BLaER1 treated with 17β-estradiol and CSF1 and Interleukin-3, amounts not matched to agents 10 nM and 100 nM (cell line): ENCODE measurements around the gene SCNM1.
A peak's percentile ranks its signal among the peaks of the same experiment; 100 is the strongest.
"Not testable (repeated sequence)": the region's sequence is repeated elsewhere in the genome, so short reads cannot be mapped to it uniquely, and the experiment has no call there.

Experiments used
- H3K27ac ChIP-seq, 11 experiments: shearing (Covaris generic); formaldehyde crosslinking; 2 replicates each; pipeline ENCODE4 v1.8.1; 2022
- H3K27me3 ChIP-seq, 11 experiments: shearing (Covaris generic); formaldehyde crosslinking; 2 replicates each; pipeline ENCODE4 v1.8.1; 2022
- H3K36me3 ChIP-seq, 11 experiments: shearing (Covaris generic); formaldehyde crosslinking; 2 replicates each; pipeline ENCODE4 v1.8.1; 2022
- H3K4me1 ChIP-seq, 10 experiments: shearing (Covaris generic); formaldehyde crosslinking; 2 replicates each; pipeline ENCODE4 v1.8.1; 2022
- H3K4me2 ChIP-seq, 11 experiments: shearing (Covaris generic); formaldehyde crosslinking; 2 replicates each; pipeline ENCODE4 v1.8.1; 2022
- H3K4me3 ChIP-seq, 10 experiments: shearing (Covaris generic); formaldehyde crosslinking; 2 replicates each; pipeline ENCODE4 v1.8.1; 2022
- H3K9ac ChIP-seq, 11 experiments: shearing (Covaris generic); formaldehyde crosslinking; 2 replicates each; pipeline ENCODE4 v1.8.1; 2022
- H3K9me3 ChIP-seq, 11 experiments: shearing (Covaris generic); formaldehyde crosslinking; replicated peaks in 1 of 11; 2 replicates each; pipeline ENCODE4 v1.8.1; 2022
- H4K20me1 ChIP-seq, 11 experiments: shearing (Covaris generic); formaldehyde crosslinking; 2 replicates each; pipeline ENCODE4 v1.8.1; 2022
- Cebpa-rat ChIP-seq, 11 experiments: shearing (Covaris generic); IDR thresholded peaks; 2 replicates each; pipeline ENCODE4 v1.8.1; 2022

Gene SCNM1

DNA sequence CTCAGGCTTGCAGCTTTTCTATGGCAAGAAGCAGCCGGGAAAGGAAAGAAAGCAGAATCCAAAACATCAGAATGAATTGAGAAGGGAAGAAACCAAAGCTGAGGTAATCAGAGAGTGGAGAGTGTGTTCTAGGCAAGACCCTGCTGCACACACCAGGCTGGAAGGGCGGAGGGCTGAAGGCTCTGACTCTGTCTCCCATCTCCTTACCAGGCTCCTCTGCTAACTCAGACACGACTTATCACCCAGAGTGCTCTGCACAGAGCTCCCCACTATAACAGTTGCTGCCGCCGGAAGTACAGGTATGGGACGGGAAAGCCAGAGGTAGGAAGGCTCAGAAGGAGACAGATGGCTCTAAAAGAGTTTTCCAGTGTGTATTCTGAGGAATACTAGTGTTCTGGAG, 1.2 kb downstream of the SCNM1 start:
- H3K9ac ChIP-seq = peak overlapping the region; percentile 83 to 94 (median 89)
- no peak for TF ChIP-seq Cebpa-rat (IDR thresholded peaks at IDR 0.05)
- H3K27ac ChIP-seq = peak overlapping the region in 10 of 11 experiments; percentile 73 to 89 (median 86); a peak in 17 of 22 replicates
- H3K4me2 ChIP-seq = peak overlapping the region; percentile 91 to 100 (median 97)
- peaks cover 0 to 45% (median 14%) of the 10 kb centered on the region in 11 experiments; a peak in 12 of 22 replicates for H4K20me1 ChIP-seq
- H3K4me3 ChIP-seq = peak overlapping the region; percentile 72 to 94 (median 88)
- no peaks in the 10 kb centered on the region for H3K9me3 ChIP-seq
- no peaks in the 10 kb centered on the region for H3K27me3 ChIP-seq
- peaks cover 33 to 52% (median 46%) of the 10 kb centered on the region in 10 experiments for H3K4me1 ChIP-seq
- H3K36me3 ChIP-seq = peaks cover 51 to 83% (median 66%) of the 10 kb centered on the region in 11 experiments

DNA sequence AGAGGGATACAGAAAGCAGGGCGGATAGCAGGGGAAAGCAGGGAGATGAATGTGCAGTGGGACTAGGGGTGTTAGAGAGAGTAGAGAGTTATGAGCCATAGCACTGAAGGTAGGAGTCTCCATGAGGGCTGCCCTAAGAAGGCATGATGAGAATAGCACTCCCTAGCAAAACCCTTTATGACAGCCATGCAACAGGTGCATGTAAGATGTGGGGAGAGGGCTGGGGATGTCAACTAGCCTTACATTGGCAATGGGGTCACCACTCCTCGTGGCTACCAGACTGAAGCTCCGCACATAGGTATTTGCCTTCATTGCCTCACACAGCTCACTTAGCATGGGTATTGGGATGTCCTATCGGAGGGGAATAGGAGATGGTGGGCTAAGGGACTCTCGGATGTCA, 5.2 kb downstream of the SCNM1 start:
- Histone ChIP-seq H3K4me3 (no peak overlapping the region), H3K27ac (no peak overlapping the region), H3K4me2 (no peak overlapping the region), H4K20me1 (peaks cover 0 to 25% (median 4%) of the 10 kb centered on the region in 11 experiments; a peak in 7 of 22 replicates), H3K9me3 (no peaks in the 10 kb centered on the region), H3K27me3 (no peaks in the 10 kb centered on the region), H3K9ac (no peak overlapping the region), H3K4me1 (peaks cover 10 to 28% (median 14%) of the 10 kb centered on the region in 10 experiments), H3K36me3 (peaks cover 73 to 90% (median 83%) of the 10 kb centered on the region in 11 experiments)
- no peak for TF ChIP-seq Cebpa-rat (IDR thresholded peaks at IDR 0.05)

DNA sequence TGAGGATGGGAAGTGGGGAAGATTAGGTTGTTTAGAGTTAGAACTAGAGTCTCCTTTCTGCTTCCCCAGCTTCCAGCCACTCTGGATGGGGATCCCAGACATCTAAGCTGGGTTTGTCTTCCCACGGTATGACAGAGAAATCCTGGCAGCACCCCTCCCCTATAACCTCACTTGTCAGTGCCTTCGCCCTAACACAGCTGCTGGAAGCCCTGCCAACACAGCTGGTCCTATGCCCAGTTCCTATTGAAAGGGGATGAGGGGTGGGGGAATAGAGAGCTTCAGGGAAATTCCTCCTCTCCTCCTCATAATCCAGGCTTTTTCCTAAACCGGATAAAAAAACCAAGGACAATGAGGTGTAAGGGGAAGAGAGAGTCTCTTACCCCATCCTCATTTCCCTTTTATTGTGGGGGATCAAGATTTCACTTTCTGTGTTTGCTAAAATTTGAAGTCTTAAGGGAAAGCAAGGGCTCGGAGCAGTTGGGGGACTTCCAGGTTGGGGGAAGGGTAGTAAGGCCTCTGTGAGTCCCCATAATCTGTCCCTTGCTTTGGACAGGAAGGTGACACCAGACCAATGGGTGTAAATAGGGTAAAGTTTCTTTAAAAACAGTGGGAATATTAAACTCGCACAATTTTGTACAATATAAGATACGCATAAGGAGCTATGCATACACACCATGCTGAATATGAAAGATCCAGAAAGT, 9.2 kb downstream of the SCNM1 start:
- H3K4me3 ChIP-seq = no peak overlapping the region
- peak overlapping the region in 2 of 11 experiments; percentile 13 to 41; a peak in 2 of 22 replicates for H3K9ac ChIP-seq
- peaks cover 81 to 96% (median 91%) of the 10 kb centered on the region in 11 experiments for H3K36me3 ChIP-seq
- H3K9me3 ChIP-seq = no peaks in the 10 kb centered on the region
- H3K4me1 ChIP-seq = peaks cover 0 to 14% (median 0%) of the 10 kb centered on the region in 10 experiments; a peak in 6 of 20 replicates
- no peaks in the 10 kb centered on the region for H3K27me3 ChIP-seq
- TF ChIP-seq Cebpa-rat (IDR thresholded peaks at IDR 0.05) = no peak
- peak overlapping the region in 2 of 11 experiments; percentile 5 to 33; a peak in 1 of 22 replicates for H3K4me2 ChIP-seq
- peaks cover 0 to 21% (median 4%) of the 10 kb centered on the region in 11 experiments; a peak in 6 of 22 replicates for H4K20me1 ChIP-seq
- peak overlapping the region in 5 of 11 experiments; percentile 8 to 49 (median 34); a peak in 6 of 22 replicates for H3K27ac ChIP-seq

DNA sequence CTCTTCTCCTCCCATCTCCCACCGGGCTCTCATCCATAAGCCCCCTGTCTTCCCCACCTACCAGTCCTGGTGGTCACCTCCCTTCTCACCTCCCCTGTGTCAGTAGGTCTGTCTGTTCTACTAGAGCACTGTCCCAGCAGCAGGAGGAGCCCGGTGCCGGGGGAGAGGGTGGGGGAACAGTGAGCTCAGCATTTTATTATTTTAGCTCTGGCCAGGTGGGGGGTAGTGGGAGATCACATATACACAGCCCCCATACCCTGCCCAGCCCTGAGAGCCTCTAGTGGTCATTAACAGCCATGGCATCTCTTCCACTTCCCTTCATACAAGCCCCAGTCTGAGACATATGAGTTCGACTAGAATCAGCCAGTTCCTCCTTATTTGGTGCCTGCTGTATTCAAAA, 9.9 kb downstream of the SCNM1 start, which contains the start of gene TMOD4:
Gene TMOD4 (minus strand): TSS at position 119 of the 400 bp plus-strand sequence. CDS start 1,106 bp downstream, outside the sequence.
- no peak for TF ChIP-seq Cebpa-rat (IDR thresholded peaks at IDR 0.05)
- peak within 1 kb of the TSS in 8 of 11 experiments; percentile 8 to 49 (median 24); a peak in 9 of 22 replicates for H3K27ac ChIP-seq
- no peaks in the 10 kb centered on the region for H3K9me3 ChIP-seq
- no peaks in the 10 kb centered on the region for H3K27me3 ChIP-seq
- no peak within 1 kb of the TSS for H3K4me3 ChIP-seq
- H3K4me1 ChIP-seq = peaks cover 0 to 14% (median 0%) of the 10 kb centered on the region in 10 experiments; a peak in 6 of 20 replicates
- H3K36me3 ChIP-seq = peaks cover 81 to 96% (median 91%) of the 10 kb centered on the region in 11 experiments
- peak within 1 kb of the TSS in 3 of 11 experiments; percentile 13 to 41 (median 22); a peak in 3 of 22 replicates for H3K9ac ChIP-seq
- H4K20me1 ChIP-seq = peaks cover 0 to 16% (median under 1%) of the 10 kb centered on the region in 11 experiments; a peak in 5 of 22 replicates
- peak within 1 kb of the TSS in 2 of 11 experiments; percentile 5 to 33; a peak in 1 of 22 replicates for H3K4me2 ChIP-seq

DNA sequence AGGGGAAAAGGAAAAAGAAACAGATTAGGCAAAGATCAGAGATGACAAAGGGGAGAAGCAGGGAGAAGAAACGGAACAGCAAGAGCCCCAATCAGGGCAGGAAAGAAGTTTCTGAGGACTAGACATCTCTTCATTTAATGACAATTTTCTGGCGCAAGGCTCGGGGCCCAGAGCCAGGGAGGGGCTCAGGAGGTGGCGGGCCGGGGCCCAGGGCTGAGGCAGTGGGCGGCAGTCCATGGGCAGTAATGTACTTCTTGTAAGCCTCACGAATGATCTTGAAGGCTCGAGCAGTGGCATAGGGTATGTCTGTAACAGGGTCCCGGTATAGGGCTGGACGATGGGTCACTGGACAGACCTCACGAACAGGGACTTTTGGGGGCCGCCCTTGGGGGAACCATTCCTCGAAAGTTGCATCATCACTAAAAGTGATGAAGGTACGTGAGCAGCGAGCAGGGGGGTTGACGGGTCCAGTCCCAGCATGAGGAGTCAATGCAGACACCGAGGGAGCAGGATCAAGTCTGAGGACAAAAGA, 10.6 kb downstream of the SCNM1 start:
- no peak overlapping the region for H3K4me3 ChIP-seq
- peaks cover 0 to 14% (median 0%) of the 10 kb centered on the region in 10 experiments; a peak in 6 of 20 replicates for H3K4me1 ChIP-seq
- 0 out of 22 replicates have a peak overlapping the region, but pooled peaks of 1 of the 11 experiments have one; percentile 22 for H3K9ac ChIP-seq
- H3K36me3 ChIP-seq = peaks cover 81 to 96% (median 91%) of the 10 kb centered on the region in 11 experiments
- 0 out of 22 replicates have a peak, but pooled peaks of 1 of the 11 experiments have one; percentile 11 for TF ChIP-seq Cebpa-rat (IDR thresholded peaks at IDR 0.05)
- H4K20me1 ChIP-seq = peaks cover 0 to 9% (median 0%) of the 10 kb centered on the region in 11 experiments; a peak in 3 of 22 replicates
- no peak overlapping the region; a peak in 1 of 22 replicates for H3K4me2 ChIP-seq
- peak overlapping the region in 1 of 11 experiments; percentile 10; a peak in 1 of 22 replicates for H3K27ac ChIP-seq
- H3K9me3 ChIP-seq = no peaks in the 10 kb centered on the region
- no peaks in the 10 kb centered on the region for H3K27me3 ChIP-seq

DNA sequence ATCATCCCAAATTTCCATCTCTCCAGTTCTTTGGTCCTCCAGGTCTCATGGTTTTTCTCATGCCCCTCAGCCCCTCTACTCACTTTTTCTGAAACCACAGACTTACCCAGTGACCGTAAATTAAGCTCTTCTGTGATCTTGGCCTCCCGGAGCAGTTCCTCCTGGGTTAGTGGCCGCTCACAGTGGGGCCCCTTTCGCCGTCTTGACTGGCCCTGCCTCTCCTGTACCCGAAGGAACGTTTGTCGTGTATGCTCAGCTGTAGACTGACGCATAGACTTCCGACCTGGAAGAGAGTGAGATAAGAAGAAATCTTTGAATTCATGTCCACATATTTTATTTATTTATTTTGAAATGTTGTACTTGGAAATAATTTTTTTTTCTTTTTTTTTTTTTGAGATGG, 18.3 kb downstream of the SCNM1 start:
- H4K20me1 ChIP-seq = peaks cover 0 to 9% (median 0%) of the 10 kb centered on the region in 11 experiments; a peak in 4 of 22 replicates
- H3K27me3 ChIP-seq = no peaks in the 10 kb centered on the region
- H3K4me1 ChIP-seq = peaks cover 16 to 22% (median 17%) of the 10 kb centered on the region in 10 experiments
- H3K4me2 ChIP-seq = no peak overlapping the region
- peaks cover 68 to 82% (median 79%) of the 10 kb centered on the region in 11 experiments for H3K36me3 ChIP-seq
- no peak for TF ChIP-seq Cebpa-rat (IDR thresholded peaks at IDR 0.05)
- H3K9ac ChIP-seq = no peak overlapping the region
- no peak overlapping the region for H3K27ac ChIP-seq
- H3K4me3 ChIP-seq = no peak overlapping the region
- H3K9me3 ChIP-seq = no peaks in the 10 kb centered on the region

DNA sequence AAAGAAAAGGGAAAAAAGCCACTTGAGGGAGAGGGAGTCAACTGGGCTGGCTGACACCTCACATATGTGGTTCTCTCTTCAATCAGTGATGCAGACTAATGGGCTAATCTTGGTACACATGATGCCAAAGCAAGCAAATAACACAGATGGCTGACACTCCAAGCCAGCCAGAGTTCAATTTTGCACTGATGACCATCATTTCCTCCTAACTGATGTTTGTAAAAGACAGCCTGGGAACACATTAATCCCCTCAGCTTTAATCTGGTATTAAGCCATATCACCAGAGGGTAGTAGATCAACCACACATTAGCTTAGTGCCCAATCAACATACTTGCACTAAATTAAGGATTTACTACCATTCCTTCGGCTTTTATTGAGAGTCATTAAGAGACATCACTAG, 21.3 kb downstream of the SCNM1 start:
- H3K36me3 ChIP-seq = peaks cover 38 to 52% (median 49%) of the 10 kb centered on the region in 11 experiments
- peaks cover 22 to 29% (median 24%) of the 10 kb centered on the region in 10 experiments for H3K4me1 ChIP-seq
- H3K4me3 ChIP-seq = no peak overlapping the region
- H4K20me1 ChIP-seq = peaks cover 0 to 9% (median 0%) of the 10 kb centered on the region in 11 experiments; a peak in 4 of 22 replicates
- H3K27ac ChIP-seq = no peak overlapping the region
- H3K4me2 ChIP-seq = no peak overlapping the region; a peak in 1 of 22 replicates
- 0 out of 22 replicates have a peak overlapping the region, but pooled peaks of 1 of the 11 experiments have one; percentile 2 for H3K9ac ChIP-seq
- no peaks in the 10 kb centered on the region for H3K9me3 ChIP-seq
- TF ChIP-seq Cebpa-rat (IDR thresholded peaks at IDR 0.05) = no peak
- H3K27me3 ChIP-seq = no peaks in the 10 kb centered on the region

DNA sequence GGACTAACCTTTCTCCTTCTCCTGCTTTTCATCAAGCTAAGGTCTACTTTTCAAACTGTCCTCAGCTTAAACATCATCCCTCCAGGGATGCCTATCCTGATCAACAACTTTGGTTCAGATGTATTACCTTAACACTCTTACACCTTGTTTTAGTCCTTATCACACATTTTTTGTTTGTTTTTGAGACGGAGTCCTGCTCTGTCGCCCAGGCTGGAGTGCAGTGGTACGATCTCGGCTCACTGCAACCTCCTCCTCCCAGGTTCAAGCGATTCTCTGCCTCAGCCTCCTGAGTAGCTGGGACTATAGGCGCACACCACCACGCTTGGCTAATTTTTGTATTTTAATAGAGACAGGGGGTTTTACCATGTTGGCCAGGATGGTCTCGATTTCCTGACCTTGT, 22.7 kb downstream of the SCNM1 start:
- H3K27ac ChIP-seq = peak overlapping the region in 10 of 11 experiments; percentile 79 to 93 (median 88); a peak in 15 of 22 replicates

More for the DNA sequence above, 22.7 kb downstream of the SCNM1 start:
- H3K9me3 ChIP-seq, H3K27me3 ChIP-seq, H4K20me1 ChIP-seq: not testable (repeated sequence)
- H3K4me1 ChIP-seq = peaks cover 22 to 29% (median 24%) of the 10 kb centered on the region in 10 experiments
- peak overlapping the region; percentile 80 to 94 (median 88) for H3K9ac ChIP-seq
- H3K36me3 ChIP-seq = peaks cover 24 to 38% (median 34%) of the 10 kb centered on the region in 11 experiments
- H3K4me2 ChIP-seq = peak overlapping the region; percentile 88 to 98 (median 94)
- peak overlapping the region; percentile 67 to 89 (median 79) for H3K4me3 ChIP-seq
